ENCODE measurements around the gene ZNF428. TPM values are rescaled to one million over a fixed set of nuclear protein-coding genes. Genes with fewer than 3 reads are reported as not detected.

Gene ZNF428
- total and polyA plus RNA-seq, 2 of the 4 experiments (the other 2 are of a cell fraction), result 9.9 to 32.3 TPM

GRCh38 chr19:43578787-43579186 is 40.6 kb downstream of the ZNF428 start:
- dilution Hi-C loops (cut with HindIII; ENCODE audit: low sequenced_read_pairs, unreplicated experiment) (no loop called here), in situ Hi-C loops (cut with MboI; ENCODE audit: low sequenced_read_pairs) (no loop called here), intact Hi-C loops (cut with micrococcal nuclease) (no loop called here)
- Histone ChIP-seq H2BK120ac (ENCODE audit: low read depth, low read length) (no peak overlapping the region), H3K36me3 (ENCODE audit: control insufficient read depth, insufficient read depth, low read length) (no peaks in the 10 kb centered on the region), H3K4ac (ENCODE audit: low read depth, low read length) (no peak overlapping the region), H4K91ac (ENCODE audit: insufficient read depth, low read depth, low read length) (no peak overlapping the region), H2AK9ac (replicated peaks; ENCODE audit: low read depth, low read length, poor library complexity) (no peak overlapping the region), H3K9ac (ENCODE audit: low read depth, low read length) (no peak overlapping the region), H3K4me3 (ENCODE audit: insufficient read depth, low read depth, low read length) (no peak overlapping the region), H2AK5ac (ENCODE audit: low read depth, low read length) (no peak overlapping the region), H4K20me1 (ENCODE audit: insufficient read depth, low read length) (no peaks in the 10 kb centered on the region), H3K18ac (ENCODE audit: low read depth, low read length) (no peak overlapping the region), H3K4me1 (ENCODE audit: control insufficient read depth, insufficient read depth, low read length) (peaks cover 5% of the 10 kb centered on the region), H3K14ac (replicated peaks; ENCODE audit: low read depth, low read length) (no peak overlapping the region), H3K27me3 (ENCODE audit: control insufficient read depth, insufficient read depth, low read length) (no peaks in the 10 kb centered on the region), H3K23ac (ENCODE audit: low read depth, low read length) (no peak overlapping the region), H2AFZ (replicated peaks; ENCODE audit: low read length, poor library complexity) (no peak overlapping the region), H3K56ac (ENCODE audit: extremely low read depth, insufficient read depth, low read length) (no peak overlapping the region), H3K79me1 (ENCODE audit: low read depth in 1 of 2, low read length in 2 of 2) (peaks cover 7 to 18% of the 10 kb centered on the region in 2 experiments), H3K27ac (ENCODE audit: insufficient read depth, low read length) (no peak overlapping the region), H4K8ac (ENCODE audit: low read depth in 2 of 2, low read length in 2 of 2) (no peak overlapping the region), H2BK20ac (ENCODE audit: low read depth, low read length) (no peak overlapping the region), H3K4me2 (ENCODE audit: low read depth, low read length) (no peak overlapping the region), H2BK5ac (ENCODE audit: low read depth, low read length, poor library complexity, severe bottlenecking) (no peak overlapping the region), H4K5ac (ENCODE audit: low read depth, low read length) (no peak overlapping the region), H3K9me3 (ENCODE audit: control insufficient read depth, insufficient read depth, low read length) (no peaks in the 10 kb centered on the region), H3K9me1 (ENCODE audit: insufficient read depth, low read length) (peaks cover 3% of the 10 kb centered on the region), H2BK15ac (ENCODE audit: low read depth, low read length) (no peak overlapping the region)
- CTCF ChIA-PET, result no interaction called here
- BruUV-seq (replicated peaks), result no TSS peak
- no peak for TF ChIP-seq USF2 (IDR thresholded peaks at IDR 0.05; ENCODE audit: low read depth, low read length)
- no peak for TF ChIP-seq MAFK (IDR thresholded peaks at IDR 0.05; ENCODE audit: low read depth, low read length)
- TF ChIP-seq FOS (IDR thresholded peaks at IDR 0.05; ENCODE audit: low read depth, low read length), result no peak
- no peak for TF ChIP-seq NFE2L2 (IDR thresholded peaks at IDR 0.05; ENCODE audit: low read depth, low read length)
- TF ChIP-seq CHD1 (IDR thresholded peaks at IDR 0.05; ENCODE audit: low read depth, low read length), result no peak
- POLR2A ChIA-PET (ENCODE audit: unreplicated experiment), result no interaction called here
- 71% methylated on average over 1 of the region's 3 CpGs; no CpG with 5 or more reads in 1 of the 2 experiments for WGBS, 2 experiments (ENCODE audit: extremely low coverage in 2 of 2, insufficient read length in 1 of 2)
- DNase-seq (no peak), ATAC-seq (ENCODE audit: low read depth) (no peak)

All from IMR-90 (cell line).